ENCODE measurements around the gene GATAD2A.

- TF ChIP-seq CTCF (IDR thresholded peaks at IDR 0.05; ENCODE audit: low read depth, low read length, missing input control) = no peak
- TF ChIP-seq TAF1 (conservative IDR thresholded peaks at IDR 0.05) = no peak
- TF ChIP-seq RAD21 (IDR thresholded peaks at IDR 0.05) = no peak
- TF ChIP-seq MAX (IDR thresholded peaks at IDR 0.05) = no peak
- no peak for TF ChIP-seq ATF3 (IDR thresholded peaks at IDR 0.05)
- TF ChIP-seq, protein P1, sequence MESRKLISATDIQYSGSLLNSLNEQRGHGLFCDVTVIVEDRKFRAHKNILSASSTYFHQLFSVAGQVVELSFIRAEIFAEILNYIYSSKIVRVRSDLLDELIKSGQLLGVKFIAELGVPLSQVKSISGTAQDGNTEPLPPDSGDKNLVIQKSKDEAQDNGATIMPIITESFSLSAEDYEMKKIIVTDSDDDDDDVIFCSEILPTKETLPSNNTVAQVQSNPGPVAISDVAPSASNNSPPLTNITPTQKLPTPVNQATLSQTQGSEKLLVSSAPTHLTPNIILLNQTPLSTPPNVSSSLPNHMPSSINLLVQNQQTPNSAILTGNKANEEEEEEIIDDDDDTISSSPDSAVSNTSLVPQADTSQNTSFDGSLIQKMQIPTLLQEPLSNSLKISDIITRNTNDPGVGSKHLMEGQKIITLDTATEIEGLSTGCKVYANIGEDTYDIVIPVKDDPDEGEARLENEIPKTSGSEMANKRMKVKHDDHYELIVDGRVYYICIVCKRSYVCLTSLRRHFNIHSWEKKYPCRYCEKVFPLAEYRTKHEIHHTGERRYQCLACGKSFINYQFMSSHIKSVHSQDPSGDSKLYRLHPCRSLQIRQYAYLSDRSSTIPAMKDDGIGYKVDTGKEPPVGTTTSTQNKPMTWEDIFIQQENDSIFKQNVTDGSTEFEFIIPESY (IDR thresholded peaks at IDR 0.05) = no peak
- no peak for TF ChIP-seq NR2F2 (IDR thresholded peaks at IDR 0.05)
- TF ChIP-seq GABPA (IDR thresholded peaks at IDR 0.05 in 1 of 2, conservative IDR thresholded peaks at IDR 0.05 in 1 of 2) = no peak
- TF ChIP-seq RXRA (IDR thresholded peaks at IDR 0.05) = no peak
- TF ChIP-seq EGR1 (IDR thresholded peaks at IDR 0.05; ENCODE audit: low read depth in 2 of 2) = no peak
Measured at GRCh38 chr19:19533841-19534240, 128.4 kb downstream of the GATAD2A start.
